Mammary epithelial cell (primary cell): ENCODE data around the gene LIN28A.

ENCODE experiments used
- CTCF ChIP-seq, 2 donors: IDR thresholded peaks in 1 of 2; conservative IDR thresholded peaks in 1 of 2; 2 replicates each; pipeline ENCODE4 v1.5.1; 2011 to 2012; ENCODE audit warnings: inconsistent platforms in 2 of 2, low read length in 2 of 2, mild to moderate bottlenecking in 2 of 2, control low read depth in 1 of 2, low read depth in 1 of 2; ENCODE audit not compliant: insufficient read depth in 1 of 2; ENCODE audit errors: extremely low read depth in 1 of 2
- EZH2 ChIP-seq: IDR thresholded peaks from 2 replicates; pipeline ENCODE4 v1.6.1; 2012; ENCODE audit warnings: low read length, inconsistent platforms, borderline replicate concordance

- TF ChIP-seq EZH2 = no peak
- no peak for TF ChIP-seq CTCF (conservative IDR thresholded peaks at IDR 0.05 in 1 of 2, IDR thresholded peaks at IDR 0.05 in 1 of 2; ENCODE audit: extremely low read depth in 1 of 2, insufficient read depth in 1 of 2, low read depth in 1 of 2, low read length in 2 of 2)
Measured at GRCh38 chr1:26361605-26362122, 49.0 kb upstream of the LIN28A start.
